ENCODE results near the gene CLEC2D.

GRCh38 chr12:9648701-9649531 lies 20.6 kb upstream of the CLEC2D start:
- TF ChIP-seq, protein P1, sequence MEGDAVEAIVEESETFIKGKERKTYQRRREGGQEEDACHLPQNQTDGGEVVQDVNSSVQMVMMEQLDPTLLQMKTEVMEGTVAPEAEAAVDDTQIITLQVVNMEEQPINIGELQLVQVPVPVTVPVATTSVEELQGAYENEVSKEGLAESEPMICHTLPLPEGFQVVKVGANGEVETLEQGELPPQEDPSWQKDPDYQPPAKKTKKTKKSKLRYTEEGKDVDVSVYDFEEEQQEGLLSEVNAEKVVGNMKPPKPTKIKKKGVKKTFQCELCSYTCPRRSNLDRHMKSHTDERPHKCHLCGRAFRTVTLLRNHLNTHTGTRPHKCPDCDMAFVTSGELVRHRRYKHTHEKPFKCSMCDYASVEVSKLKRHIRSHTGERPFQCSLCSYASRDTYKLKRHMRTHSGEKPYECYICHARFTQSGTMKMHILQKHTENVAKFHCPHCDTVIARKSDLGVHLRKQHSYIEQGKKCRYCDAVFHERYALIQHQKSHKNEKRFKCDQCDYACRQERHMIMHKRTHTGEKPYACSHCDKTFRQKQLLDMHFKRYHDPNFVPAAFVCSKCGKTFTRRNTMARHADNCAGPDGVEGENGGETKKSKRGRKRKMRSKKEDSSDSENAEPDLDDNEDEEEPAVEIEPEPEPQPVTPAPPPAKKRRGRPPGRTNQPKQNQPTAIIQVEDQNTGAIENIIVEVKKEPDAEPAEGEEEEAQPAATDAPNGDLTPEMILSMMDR (IDR thresholded peaks at IDR 0.05), result no peak
- TF ChIP-seq POLR2A (IDR thresholded peaks at IDR 0.05), result no peak

All from adrenal gland (tissue), 5 donors.